ENCODE data around the gene NTN1.

NTN1 gene

DNA sequence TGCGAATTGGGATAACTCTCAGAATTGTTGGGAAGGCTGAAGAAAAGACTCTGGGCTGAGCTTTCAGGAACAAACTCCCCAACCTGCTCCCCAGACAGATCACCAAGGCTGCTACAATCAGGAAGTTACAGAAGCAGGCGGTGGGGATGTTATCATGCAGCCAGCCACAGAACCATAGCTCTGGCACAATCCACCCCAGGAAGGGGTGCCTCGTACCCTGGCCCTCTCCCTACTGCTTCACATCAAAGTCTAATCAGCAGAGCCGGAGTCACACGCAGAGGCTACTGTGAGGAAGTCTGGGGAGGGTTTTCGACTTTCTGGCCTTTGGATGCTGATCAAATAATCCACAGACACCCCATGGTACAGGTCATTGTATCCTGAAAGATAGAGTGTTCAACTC lies 86.8 kb downstream of the NTN1 start:
- DNase-seq (ENCODE audit: low read depth) = no peak
- TF ChIP-seq CTCF (IDR thresholded peaks at IDR 0.05; ENCODE audit: low read length, missing control alignments) = no peak
- no peak overlapping the region for H3K4me3 ChIP-seq (replicated peaks; ENCODE audit: low read depth, low read length)

DNA sequence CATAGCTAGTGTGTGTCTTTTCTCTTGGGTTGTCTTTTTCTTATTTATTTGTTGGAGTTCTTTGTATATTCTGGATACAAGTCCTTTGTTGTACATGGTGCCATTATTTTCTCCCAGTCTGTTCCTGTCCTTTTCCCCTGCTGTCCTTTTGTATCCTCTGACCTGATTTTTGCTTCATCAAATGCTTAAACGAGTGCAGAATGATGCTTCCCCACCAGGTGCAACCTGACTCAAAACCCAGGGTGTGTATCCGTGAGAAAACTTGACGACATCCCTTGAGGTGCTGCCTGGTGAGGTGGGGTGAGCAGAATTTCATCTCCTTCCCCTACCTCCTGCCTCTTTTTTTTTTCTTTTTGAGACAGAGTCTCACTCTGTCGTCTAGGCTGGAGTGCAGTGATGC lies 88.6 kb downstream of the NTN1 start:
- TF ChIP-seq CTCF (IDR thresholded peaks at IDR 0.05; ENCODE audit: low read length, missing control alignments) = no peak
- DNase-seq (ENCODE audit: low read depth) = no peak
- no peak overlapping the region for H3K4me3 ChIP-seq (replicated peaks; ENCODE audit: low read depth, low read length)

GRCh38 chr17:9110501-9110900 lies 89.2 kb downstream of the NTN1 start:
- TF ChIP-seq CTCF (IDR thresholded peaks at IDR 0.05; ENCODE audit: low read length, missing control alignments) = no peak
- DNase-seq (ENCODE audit: low read depth) = no peak
- H3K4me3 ChIP-seq (replicated peaks; ENCODE audit: low read depth, low read length) = no peak overlapping the region

GRCh38 chr17:9115214-9116191 lies 94.2 kb downstream of the NTN1 start:
- TF ChIP-seq CTCF (IDR thresholded peaks at IDR 0.05; ENCODE audit: low read length, missing control alignments) = peak; percentile 20
- peak overlapping the region; percentile 39 for H3K4me3 ChIP-seq (replicated peaks; ENCODE audit: low read depth, low read length)
- peak; percentile 41 for DNase-seq (ENCODE audit: low read depth)

DNA sequence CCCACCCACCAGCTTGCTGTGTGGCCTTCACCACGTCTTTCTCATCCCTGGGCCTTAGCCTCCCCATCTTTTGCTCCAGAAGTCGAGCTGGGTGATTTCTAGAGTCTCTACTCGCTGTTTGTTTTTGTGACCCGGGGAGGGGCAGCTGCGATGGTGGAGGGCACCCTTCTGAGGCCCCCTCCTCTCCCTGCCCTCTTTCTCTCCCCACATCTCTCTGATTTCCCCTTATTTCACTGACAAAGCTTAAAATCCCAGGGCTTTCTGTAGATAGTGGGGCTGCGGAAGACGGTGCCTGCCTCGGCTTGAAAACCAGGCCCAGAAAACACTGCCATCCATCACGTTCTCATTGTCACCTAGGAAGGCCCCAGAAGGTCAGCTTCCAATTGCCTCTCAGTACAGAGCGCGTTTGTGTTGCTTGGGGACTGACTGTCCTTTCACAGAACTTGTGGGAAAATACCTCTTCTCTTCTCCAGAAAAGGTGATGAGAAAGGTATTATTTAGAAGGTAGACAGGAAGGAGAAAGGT lies 95.1 kb downstream of the NTN1 start:
- TF ChIP-seq CTCF (IDR thresholded peaks at IDR 0.05; ENCODE audit: low read length, missing control alignments) = no peak
- H3K4me3 ChIP-seq (replicated peaks; ENCODE audit: low read depth, low read length) = no peak overlapping the region
- no peak for DNase-seq (ENCODE audit: low read depth)

DNA sequence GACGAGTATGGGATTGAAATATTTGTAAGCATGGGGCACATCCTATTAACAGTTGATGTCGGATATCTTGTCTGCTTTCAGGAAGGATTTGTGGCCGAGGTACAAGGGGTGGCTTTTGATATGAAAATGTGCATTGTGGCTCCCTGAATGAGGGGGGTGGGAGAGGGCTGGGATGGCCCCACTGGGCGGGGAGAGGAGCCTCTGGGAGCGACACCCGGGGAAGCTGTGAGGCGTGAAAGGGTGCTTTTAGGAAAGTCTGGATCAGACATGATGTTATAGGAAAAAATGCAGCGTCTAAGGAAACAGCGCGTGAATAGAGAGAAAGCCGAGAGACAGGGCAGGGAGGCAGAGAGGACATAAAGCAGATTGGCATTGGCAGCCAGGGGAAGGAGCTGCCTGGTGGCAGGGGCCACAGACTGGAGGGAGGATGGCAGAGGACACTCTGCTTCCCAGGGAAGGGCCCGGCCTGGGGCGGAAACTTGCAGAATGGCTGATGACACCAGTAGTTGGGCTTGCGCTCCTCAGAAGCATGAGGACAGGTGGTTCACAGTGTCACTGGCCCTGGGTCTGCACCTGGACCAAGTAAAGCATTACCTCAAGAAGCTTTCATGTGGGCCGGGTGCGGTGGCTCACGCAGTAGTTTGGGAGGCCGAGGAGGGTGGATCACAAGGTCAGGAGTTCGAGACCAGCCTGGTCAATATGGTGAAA lies 95.7 kb downstream of the NTN1 start:
- no peak for DNase-seq (ENCODE audit: low read depth)
- TF ChIP-seq CTCF (IDR thresholded peaks at IDR 0.05; ENCODE audit: low read length, missing control alignments) = no peak
- no peak overlapping the region for H3K4me3 ChIP-seq (replicated peaks; ENCODE audit: low read depth, low read length)

Data from fibroblast of pulmonary artery (primary cell).